B cell (primary cell): ENCODE data around the gene CEP112. TPM values are rescaled to one million over a fixed set of nuclear protein-coding genes. Genes with fewer than 3 reads are reported as not detected.

Experiments
- ATAC-seq: fragments of 200-7000 bp; cut with Tn5 transposase; one replicate; pipeline ENCODE4 v1.10.0; 2021; ENCODE audit warnings: low read depth, mild to moderate bottlenecking, moderate number of reproducible peaks, moderate library complexity
- CTCF ChIA-PET: fragments of 350-600 bp; sonication (Branson Sonifier 250); formaldehyde crosslinking; loops from one replicate; lab custom pipeline; 2021; ENCODE audit warnings: antibody characterized with exemption, inconsistent platforms; lab: Charles Lee
- POLR2A ChIA-PET: fragments of 350-600 bp; sonication (Branson Sonifier 250); formaldehyde crosslinking; loops from one replicate; lab custom pipeline; 2021; ENCODE audit warnings: antibody characterized with exemption; lab: Charles Lee
- DNase-seq: peaks from one replicate; pipeline ENCODE4 v3.0.0; 2013
- H2AFZ ChIP-seq: 2 replicates; pipeline ENCODE4 v1.6.1; 2012; ENCODE audit warnings: mild to moderate bottlenecking, low read depth, low read length; ENCODE audit not compliant: insufficient read depth, poor library complexity, severe bottlenecking
- H3K27ac ChIP-seq, 2 donors: 1 replicate in 1 of 2; 2 replicates in 1 of 2; pipeline ENCODE4 v1.5.1; 2012 to 2013; ENCODE audit warnings: low read length in 2 of 2, mild to moderate bottlenecking in 2 of 2, moderate library complexity in 1 of 2
- H3K27me3 ChIP-seq, 4 experiments: fragments of 200-600 bp in 1 of 4; sonication (generic) in 1 of 4; replicated peaks in 1 of 4; 1 replicate in 2 of 4; 2 replicates in 2 of 4; pipeline versions ENCODE4 v1.6.1 to v1.7.0; 2013 to 2016; ENCODE audit warnings: low read length in 3 of 4, mild to moderate bottlenecking in 2 of 4, mixed read lengths in 1 of 4, moderate library complexity in 1 of 4; ENCODE audit not compliant: insufficient read depth in 4 of 4, control insufficient read depth in 3 of 4; ENCODE audit errors: control extremely low read depth in 1 of 4
- H3K36me3 ChIP-seq, 2 experiments: replicated peaks in 1 of 2; 1 replicate in 1 of 2; 2 replicates in 1 of 2; pipeline versions ENCODE4 v1.6.1 to v1.7.1; 2013; ENCODE audit warnings: low read length in 1 of 2; ENCODE audit not compliant: insufficient read depth in 2 of 2, control insufficient read depth in 1 of 2; ENCODE audit errors: control extremely low read depth in 1 of 2, extremely low read depth in 1 of 2
- H3K4me1 ChIP-seq, 2 donors: fragments of 200-600 bp in 1 of 2; sonication (generic) in 1 of 2; 1 replicate in 1 of 2; 2 replicates in 1 of 2; pipeline versions ENCODE4 v1.5.1 to v1.6.1; 2013 to 2017; ENCODE audit warnings: low read length in 2 of 2; ENCODE audit not compliant: control insufficient read depth in 2 of 2, insufficient read depth in 2 of 2
- H3K4me2 ChIP-seq: replicated peaks from 2 replicates; pipeline ENCODE3; 2012; ENCODE audit warnings: mild to moderate bottlenecking, low read depth, low read length; ENCODE audit not compliant: poor library complexity, severe bottlenecking
- H3K4me3 ChIP-seq, 5 experiments: fragments of 200-600 bp in 1 of 5; sonication (generic) in 1 of 5; 1 replicate in 3 of 5; 2 replicates in 2 of 5; pipeline versions ENCODE4 v1.5.1 to v1.7.0; 2011 to 2016; ENCODE audit warnings: low read length in 4 of 5, mild to moderate bottlenecking in 4 of 5, low read depth in 2 of 5, control low read depth in 1 of 5, moderate library complexity in 1 of 5; ENCODE audit not compliant: insufficient read depth in 1 of 5; ENCODE audit errors: control extremely low read depth in 1 of 5, extremely low read depth in 1 of 5
- H3K79me2 ChIP-seq: fragments of 200-600 bp; sonication (generic); one replicate; pipeline ENCODE4 v1.6.0; 2016; ENCODE audit warnings: low read length; ENCODE audit not compliant: control insufficient read depth, insufficient read depth
- H3K9ac ChIP-seq: fragments of 200-600 bp; sonication (generic); 2 replicates; pipeline ENCODE4 v1.6.1; 2017; ENCODE audit warnings: mild to moderate bottlenecking, low read length, moderate library complexity
- H3K9me3 ChIP-seq, 3 donors: one replicate each; pipeline versions ENCODE4 v1.6.1 to v1.7.1; 2013; ENCODE audit warnings: low read length in 2 of 3; ENCODE audit not compliant: control insufficient read depth in 2 of 3, insufficient read depth in 1 of 3; ENCODE audit errors: control extremely low read depth in 1 of 3
- H4K20me1 ChIP-seq: 2 replicates; pipeline ENCODE4 v1.6.0; 2012; ENCODE audit warnings: mild to moderate bottlenecking, low read length; ENCODE audit not compliant: insufficient read depth, control insufficient read depth, poor library complexity, severe bottlenecking
- H3K27ac Mint-ChIP-seq: one replicate; pipeline ENCODE4 v1.8.0; 2021; ENCODE audit warnings: mixed read lengths
- H3K27me3 Mint-ChIP-seq: one replicate; pipeline ENCODE4 v1.8.0; 2021; ENCODE audit warnings: mixed read lengths
- H3K4me1 Mint-ChIP-seq: one replicate; pipeline ENCODE4 v1.8.0; 2021; ENCODE audit warnings: mixed read lengths
- H3K4me3 Mint-ChIP-seq: one replicate; pipeline ENCODE4 v1.8.0; 2021; ENCODE audit warnings: mixed read lengths
- H3K9me3 Mint-ChIP-seq: one replicate; pipeline ENCODE4 v1.8.0; 2022; ENCODE audit warnings: mixed read lengths; ENCODE audit not compliant: insufficient read depth
- CTCF ChIP-seq: fragments of 200-600 bp; IDR thresholded peaks from one replicate; pipeline ENCODE4 v1.8.0; 2022; ENCODE audit warnings: antibody characterized with exemption, mild to moderate bottlenecking
- EZH2 ChIP-seq: IDR thresholded peaks from 2 replicates; pipeline ENCODE4 v1.6.1; 2012; ENCODE audit warnings: borderline replicate concordance, low read depth, mild to moderate bottlenecking, moderate library complexity, low read length; ENCODE audit not compliant: insufficient read depth, poor library complexity, severe bottlenecking
- WGBS: methylation state at CpG from one replicate; pipeline ENCODE4 v1.1.5; 2013; ENCODE audit warnings: missing lambda C conversion rate; ENCODE audit not compliant: insufficient coverage; 5-methylcytosine and 5-hydroxymethylcytosine counted together
- intact Hi-C: fragments of 100-400 bp; cut with micrococcal nuclease; formaldehyde crosslinking; loops from one replicate; pipeline ENCODE4 v1.10.0; 2022
- polyA plus RNA-seq: library from polyadenylated mRNA; depleted of rRNA; stranded (reverse); fragments of >200 nt; gene quantifications from 2 replicates; pipeline ENCODE4 v1.2.3, GENCODE V29; 2012
- total RNA-seq, 2 donors: library from RNA; stranded (reverse); fragments of 120-200 nt in 1 of 2; gene quantifications; 1 replicate in 1 of 2; 2 replicates in 1 of 2; pipeline versions ENCODE4 v1.2.3 to v1.2.4, GENCODE V29; 2013 to 2022

CEP112 gene
- total and polyA plus RNA-seq, 2 donors (not counting 1 experiment from before 2014, with no cell fraction given): 0.57 to 4.6 TPM

- TF ChIP-seq CTCF (no peak), EZH2 (no peak)
- Histone ChIP-seq H3K27ac (no peak overlapping the region), H3K27me3 (no peaks in the 10 kb centered on the region), H3K9me3 (peaks cover 0 to 1% (median 0%) of the 10 kb centered on the region in 3 donors), H4K20me1 (no peaks in the 10 kb centered on the region), H3K9ac (no peak overlapping the region), H3K4me2 (no peak overlapping the region), H2AFZ (no peak overlapping the region), H3K79me2 (no peaks in the 10 kb centered on the region), H3K4me3 (no peak overlapping the region), H3K4me1 (no peaks in the 10 kb centered on the region), H3K36me3 (no peaks in the 10 kb centered on the region)
- Mint-ChIP-seq H3K27me3 (no peaks in the 10 kb centered on the region), H3K4me1 (no peaks in the 10 kb centered on the region), H3K27ac (no peak overlapping the region), H3K9me3 (no peaks in the 10 kb centered on the region), H3K4me3 (no peak overlapping the region)
- ATAC-seq: no peak
- WGBS: no CpG with 5 or more reads among the region's 1 CpG
- intact Hi-C loops: no loop called here
- CTCF ChIA-PET: no interaction called here
- no peak for DNase-seq
- POLR2A ChIA-PET: no interaction called here
Observed at GRCh38 chr17:65618516-65618915, 573.4 kb downstream of the CEP112 start.

- H3K9me3 Mint-ChIP-seq: no peaks in the 10 kb centered on the region
- CTCF ChIA-PET: no interaction called here
- peaks cover 0 to 1% (median 0%) of the 10 kb centered on the region in 3 donors for H3K9me3 ChIP-seq
- no peak overlapping the region for H2AFZ ChIP-seq
- no peaks in the 10 kb centered on the region for H3K27me3 ChIP-seq
- H3K4me3 ChIP-seq: no peak overlapping the region
- H4K20me1 ChIP-seq: no peaks in the 10 kb centered on the region
- no peak overlapping the region for H3K4me2 ChIP-seq
- no peaks in the 10 kb centered on the region for H3K4me1 ChIP-seq
- H3K27ac ChIP-seq: no peak overlapping the region
- POLR2A ChIA-PET: no interaction called here
- 92% methylated on average over 6 of the region's 11 CpGs for WGBS
- DNase-seq (no peak), ATAC-seq (no peak)
- intact Hi-C loops: no loop called here
- TF ChIP-seq CTCF (no peak), EZH2 (no peak)
- H3K36me3 ChIP-seq: no peaks in the 10 kb centered on the region
- no peaks in the 10 kb centered on the region for H3K4me1 Mint-ChIP-seq
- H3K27ac Mint-ChIP-seq: no peak overlapping the region
- no peak overlapping the region for H3K9ac ChIP-seq
- H3K27me3 Mint-ChIP-seq: no peaks in the 10 kb centered on the region
- no peak overlapping the region for H3K4me3 Mint-ChIP-seq
- no peaks in the 10 kb centered on the region for H3K79me2 ChIP-seq
Observed at GRCh38 chr17:65617496-65617895, 574.4 kb downstream of the CEP112 start.
